Right lobe of liver (tissue), 4 donors: Measurements from ENCODE around the gene EVC.

Source experiments
- CTCF ChIP-seq, 4 donors: fragments of 200-600 bp in 3 of 4; fragments of 450-650 bp in 1 of 4; IDR thresholded peaks; one replicate each; pipeline versions ENCODE4 v1.5.1 to v1.8.0; 2016 to 2022; ENCODE audit warnings: antibody characterized with exemption in 4 of 4, mild to moderate bottlenecking in 2 of 4
- POLR2A ChIP-seq: fragments of 450-650 bp; IDR thresholded peaks from one replicate; pipeline ENCODE4 v1.6.1; 2017; ENCODE audit warnings: antibody characterized with exemption, mild to moderate bottlenecking
- donor health status: DM: no; HTN: no; CAD: no.
- donor health status: DM: no; HTN: no; CAD: no.
- donor health status: DM: no; HTN: yes; CAD: no.

GRCh38 chr4:5863461-5864113 lies 152.6 kb downstream of the EVC start:
- TF ChIP-seq CTCF (IDR thresholded peaks at IDR 0.05) (no peak), POLR2A (no peak)
